Neuron (in vitro differentiated cells): Measurements from ENCODE around the gene PGS1.
"Not testable (repeated sequence)": the region's sequence is repeated elsewhere in the genome, so short reads cannot be mapped to it uniquely, and the experiment has no call there.

Source experiments
- H2AFZ ChIP-seq: one replicate; pipeline ENCODE4 v1.6.1; 2013; ENCODE audit warnings: low read depth, mild to moderate bottlenecking, inconsistent platforms, low read length, moderate library complexity
- H3K27me3 ChIP-seq: one replicate; pipeline ENCODE4 v1.6.1; 2013; ENCODE audit warnings: low read length; ENCODE audit not compliant: insufficient read depth
- H3K36me3 ChIP-seq: one replicate; pipeline ENCODE4 v1.6.1; 2013; ENCODE audit warnings: low read length; ENCODE audit not compliant: insufficient read depth
- H3K4me1 ChIP-seq: one replicate; pipeline ENCODE4 v1.6.1; 2013; ENCODE audit warnings: low read length; ENCODE audit not compliant: insufficient read depth
- H3K4me3 ChIP-seq: 2 replicates; pipeline ENCODE4 v1.5.1; 2013; ENCODE audit warnings: mild to moderate bottlenecking, low read length, moderate library complexity
- H3K9me3 ChIP-seq: one replicate; pipeline ENCODE4 v1.6.1; 2013; ENCODE audit warnings: low read length

The PGS1 gene

GRCh38 chr17:78459696-78460095 lies 81.2 kb downstream of the PGS1 start:
- H3K4me3 ChIP-seq, result no peak overlapping the region

DNA sequence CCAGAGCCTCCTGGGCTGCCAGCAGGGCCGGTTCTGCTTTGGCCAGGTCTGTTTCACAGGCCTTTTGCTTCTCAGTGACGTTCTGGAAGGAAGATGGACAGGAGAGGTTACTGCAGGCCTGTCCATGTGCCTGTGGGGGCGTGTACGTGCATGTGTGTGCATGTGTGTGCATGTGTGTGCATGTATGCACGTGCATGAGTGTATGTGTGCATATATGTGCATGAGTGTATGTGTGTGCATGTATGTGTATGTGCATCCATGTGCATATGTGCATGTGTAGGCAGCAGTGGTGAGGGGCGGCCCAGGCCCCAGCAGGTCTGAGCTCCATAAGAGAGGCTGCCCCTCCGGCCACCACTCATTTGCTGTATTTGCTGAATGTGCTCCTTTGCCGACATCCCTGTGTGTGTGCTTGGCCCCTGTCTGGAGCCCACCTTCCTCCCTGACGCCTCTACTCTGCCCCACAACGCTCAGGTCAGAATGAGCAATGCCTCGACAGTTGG lies 81.8 kb downstream of the PGS1 start:
- no peaks in the 10 kb centered on the region for H3K4me1 ChIP-seq
- no peaks in the 10 kb centered on the region for H3K9me3 ChIP-seq
- no peak overlapping the region for H2AFZ ChIP-seq
- H3K36me3 ChIP-seq, result no peaks in the 10 kb centered on the region
- H3K27me3 ChIP-seq, result no peaks in the 10 kb centered on the region
- no peak overlapping the region for H3K4me3 ChIP-seq

More at GRCh38 chr17:78459696-78460095, 81.2 kb downstream of the PGS1 start:
- Histone ChIP-seq H3K4me1 (no peaks in the 10 kb centered on the region), H3K9me3 (no peaks in the 10 kb centered on the region), H2AFZ (no peak overlapping the region), H3K36me3 (no peaks in the 10 kb centered on the region), H3K27me3 (no peaks in the 10 kb centered on the region)

DNA sequence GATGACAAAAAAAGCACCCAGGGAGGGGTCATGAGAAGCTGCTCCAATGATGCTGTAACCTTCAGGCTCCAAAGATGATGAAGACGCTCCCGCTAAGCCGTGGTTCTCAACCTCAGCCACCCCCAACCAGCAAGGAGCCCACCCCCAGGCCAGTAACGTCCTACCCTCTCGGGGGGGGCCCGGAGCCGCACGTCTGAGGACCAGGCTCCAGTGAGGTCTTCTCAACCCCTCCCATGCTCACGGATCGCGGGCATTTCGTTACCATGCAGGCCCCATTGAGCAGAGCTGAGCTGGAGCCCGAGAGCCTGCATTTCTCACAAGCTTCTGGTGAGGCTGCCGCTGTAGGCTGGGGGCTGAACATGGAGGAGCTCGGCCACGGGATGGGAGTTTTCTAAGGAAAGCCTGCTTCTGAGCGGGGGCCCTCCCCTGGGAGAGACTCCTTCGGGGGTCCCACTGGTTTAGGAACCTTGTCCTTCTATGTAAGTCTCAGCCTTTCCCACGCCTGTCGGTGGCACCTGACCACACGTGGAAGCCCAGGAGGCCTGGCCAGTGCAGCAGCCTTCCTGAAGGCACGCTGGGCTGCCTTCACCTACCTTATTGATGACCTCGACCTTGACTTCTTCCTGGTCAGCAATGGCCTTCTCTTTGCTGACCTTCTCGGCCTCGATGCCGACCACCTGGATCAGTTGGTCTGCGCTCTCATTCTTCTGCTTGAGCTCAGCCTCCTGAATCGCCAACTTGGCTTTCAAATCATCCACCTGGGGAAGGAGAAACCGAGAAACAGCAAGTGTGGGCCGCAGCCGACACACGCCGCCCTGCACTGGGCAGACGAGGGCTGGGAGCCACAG lies 82.7 kb downstream of the PGS1 start:
- no peak overlapping the region for H2AFZ ChIP-seq
- no peaks in the 10 kb centered on the region for H3K9me3 ChIP-seq
- no peaks in the 10 kb centered on the region for H3K4me1 ChIP-seq
- H3K4me3 ChIP-seq, result no peak overlapping the region
- H3K36me3 ChIP-seq, result no peaks in the 10 kb centered on the region
- no peaks in the 10 kb centered on the region for H3K27me3 ChIP-seq

DNA sequence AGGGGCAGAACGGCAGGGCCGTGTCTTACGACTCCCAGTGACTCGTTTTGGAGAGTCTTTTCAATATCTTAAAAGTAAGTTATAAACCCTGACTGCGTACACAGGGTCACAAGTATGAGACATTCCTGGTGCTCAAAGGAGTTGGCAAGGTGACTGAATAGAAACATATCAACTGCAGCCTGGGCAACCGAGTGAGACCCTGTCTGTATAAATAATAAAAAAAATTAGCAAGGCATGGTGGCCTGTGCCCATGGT lies 83.3 kb downstream of the PGS1 start:
- no peak overlapping the region for H3K4me3 ChIP-seq
- no peaks in the 10 kb centered on the region for H3K36me3 ChIP-seq
- H3K9me3 ChIP-seq, result no peaks in the 10 kb centered on the region
- no peaks in the 10 kb centered on the region for H3K4me1 ChIP-seq
- no peak overlapping the region for H2AFZ ChIP-seq
- H3K27me3 ChIP-seq, result no peaks in the 10 kb centered on the region

- no peaks in the 10 kb centered on the region for H3K9me3 ChIP-seq
- no peaks in the 10 kb centered on the region for H3K4me1 ChIP-seq
- no peak overlapping the region for H2AFZ ChIP-seq
- H3K27me3 ChIP-seq, result no peaks in the 10 kb centered on the region
- no peak overlapping the region for H3K4me3 ChIP-seq
- H3K36me3 ChIP-seq, result no peaks in the 10 kb centered on the region
Measured at GRCh38 chr17:78462148-78462547, 83.7 kb downstream of the PGS1 start.

DNA sequence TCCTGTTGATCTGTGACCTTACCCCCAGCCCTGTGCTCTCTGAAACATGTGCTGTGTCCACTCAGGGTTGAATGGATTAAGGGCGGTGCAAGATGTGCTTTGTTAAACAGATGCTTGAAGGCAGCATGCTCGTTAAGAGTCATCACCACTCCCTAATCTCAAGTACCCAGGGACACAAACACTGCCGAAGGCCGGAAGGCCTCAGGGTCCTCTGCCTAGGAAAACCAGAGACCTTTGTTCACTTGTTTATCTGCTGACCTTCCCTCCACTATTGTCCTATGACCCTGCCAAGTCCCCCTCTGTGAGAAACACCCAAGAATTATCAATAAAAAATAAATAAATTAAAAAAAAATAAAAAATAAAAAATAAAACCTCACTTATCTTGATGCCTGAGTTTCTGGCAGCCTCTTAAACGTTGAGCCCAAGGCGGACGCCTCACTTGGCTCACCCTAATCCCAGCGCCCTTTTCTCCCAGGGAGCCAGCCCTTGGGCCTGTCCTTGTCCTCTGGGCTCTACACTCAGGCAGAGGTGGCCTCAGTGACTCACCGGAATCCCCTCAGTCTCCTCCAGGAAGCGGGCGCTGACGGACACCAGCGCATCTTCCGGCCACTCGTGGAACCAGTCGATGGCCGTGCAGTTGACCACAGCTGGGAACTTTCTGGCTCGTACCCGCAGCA lies 87.8 kb downstream of the PGS1 start:
- H3K36me3 ChIP-seq, H2AFZ ChIP-seq, H3K9me3 ChIP-seq, H3K27me3 ChIP-seq, H3K4me3 ChIP-seq, H3K4me1 ChIP-seq: not testable (repeated sequence)

DNA sequence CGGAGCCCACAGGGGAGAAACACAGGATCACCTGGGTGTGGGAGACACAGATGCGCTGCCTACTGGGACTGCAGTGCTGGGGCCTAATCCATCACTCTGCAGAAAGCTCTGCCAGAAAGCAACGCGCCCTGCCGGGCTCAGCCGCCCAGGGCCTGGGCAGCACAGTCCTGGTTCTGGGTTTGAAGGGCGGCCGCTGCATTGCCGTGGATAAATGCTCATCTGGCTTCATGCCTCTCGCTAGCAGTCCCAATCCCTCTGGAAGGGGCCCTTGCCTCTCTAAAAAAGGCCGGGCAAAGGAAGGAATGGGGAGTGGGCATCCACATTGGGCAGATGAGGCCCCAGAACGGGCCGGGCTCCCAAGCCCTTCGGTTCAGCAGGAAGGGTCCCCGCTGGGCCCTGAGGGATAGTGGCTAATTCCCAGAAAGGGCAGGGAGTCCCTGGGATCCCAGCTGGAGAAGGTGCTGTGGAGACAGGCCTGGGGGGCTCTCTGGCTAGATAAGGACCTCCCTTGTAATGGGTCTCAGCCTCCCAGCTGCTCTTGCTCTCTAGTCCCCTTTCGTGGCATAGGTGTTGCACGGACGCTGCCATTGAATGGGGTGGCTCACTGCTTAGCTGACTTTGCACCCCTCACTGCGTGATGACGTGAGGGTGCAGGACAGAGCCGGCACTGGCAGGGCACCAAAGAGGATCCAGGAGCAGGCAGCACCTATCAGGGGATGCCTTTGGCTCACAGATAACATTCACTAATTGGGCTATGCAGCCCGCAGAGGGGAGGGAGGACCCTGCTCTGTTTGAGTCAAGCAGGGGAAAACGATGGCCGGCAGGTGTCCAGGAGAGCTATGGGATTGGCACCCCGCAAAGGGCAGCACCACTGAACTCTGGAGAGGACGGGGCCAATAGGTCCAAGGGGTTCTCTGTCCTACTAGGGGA lies 88.6 kb downstream of the PGS1 start:
- Histone ChIP-seq H3K9me3 (no peaks in the 10 kb centered on the region), H3K4me3 (no peak overlapping the region), H3K4me1 (no peaks in the 10 kb centered on the region), H2AFZ (no peak overlapping the region), H3K27me3 (peaks cover 6% of the 10 kb centered on the region), H3K36me3 (no peaks in the 10 kb centered on the region)

GRCh38 chr17:78468366-78468765 lies 89.9 kb downstream of the PGS1 start:
- Histone ChIP-seq H3K9me3 (no peaks in the 10 kb centered on the region), H3K27me3 (peaks cover 6% of the 10 kb centered on the region), H3K4me3 (no peak overlapping the region), H3K4me1 (no peaks in the 10 kb centered on the region), H2AFZ (no peak overlapping the region), H3K36me3 (no peaks in the 10 kb centered on the region)

- no peak overlapping the region for H3K4me3 ChIP-seq
- no peak overlapping the region for H2AFZ ChIP-seq
- H3K36me3 ChIP-seq, result no peaks in the 10 kb centered on the region
- peaks cover 12% of the 10 kb centered on the region for H3K27me3 ChIP-seq
- H3K9me3 ChIP-seq, result no peaks in the 10 kb centered on the region
- H3K4me1 ChIP-seq, result no peaks in the 10 kb centered on the region
Measured at GRCh38 chr17:78469443-78469842, 91.0 kb downstream of the PGS1 start.

- Histone ChIP-seq H3K27me3 (peaks cover 12% of the 10 kb centered on the region), H3K4me1 (no peaks in the 10 kb centered on the region), H3K9me3 (peaks cover 3% of the 10 kb centered on the region), H3K36me3 (no peaks in the 10 kb centered on the region), H2AFZ (no peak overlapping the region), H3K4me3 (no peak overlapping the region)
Measured at GRCh38 chr17:78471635-78472034, 93.2 kb downstream of the PGS1 start.

GRCh38 chr17:78472035-78472905 lies 93.8 kb downstream of the PGS1 start:
- peaks cover 3% of the 10 kb centered on the region for H3K9me3 ChIP-seq
- H2AFZ ChIP-seq, result no peak overlapping the region
- no peak overlapping the region for H3K4me3 ChIP-seq
- no peaks in the 10 kb centered on the region for H3K4me1 ChIP-seq
- H3K36me3 ChIP-seq, result no peaks in the 10 kb centered on the region
- H3K27me3 ChIP-seq, result peaks cover 12% of the 10 kb centered on the region

- Histone ChIP-seq H3K27me3 (peaks cover 12% of the 10 kb centered on the region), H2AFZ (no peak overlapping the region), H3K9me3 (peaks cover 3% of the 10 kb centered on the region), H3K4me3 (no peak overlapping the region), H3K4me1 (no peaks in the 10 kb centered on the region), H3K36me3 (no peaks in the 10 kb centered on the region)
Measured at GRCh38 chr17:78473951-78474613, 95.6 kb downstream of the PGS1 start.
